DOHH2 (cell line): ENCODE results near the gene POU2AF3.

Source experiments
- EZH2phosphoT487 ChIP-seq: fragments of 200-600 bp; sonication (generic); IDR thresholded peaks from 2 replicates; pipeline ENCODE4 v1.6.1; 2017; ENCODE audit warnings: borderline replicate concordance, mild to moderate bottlenecking, antibody characterized with exemption, low read length, moderate library complexity, mixed read lengths
- TF ChIP-seq, protein P1 (sequence below): fragments of 200-600 bp; sonication (generic); IDR thresholded peaks from one replicate; pipeline ENCODE4 v1.5.1; 2014; ENCODE audit warnings: antibody characterized with exemption, mild to moderate bottlenecking, low read depth, low read length; ENCODE audit not compliant: poor library complexity, severe bottlenecking

DNA sequence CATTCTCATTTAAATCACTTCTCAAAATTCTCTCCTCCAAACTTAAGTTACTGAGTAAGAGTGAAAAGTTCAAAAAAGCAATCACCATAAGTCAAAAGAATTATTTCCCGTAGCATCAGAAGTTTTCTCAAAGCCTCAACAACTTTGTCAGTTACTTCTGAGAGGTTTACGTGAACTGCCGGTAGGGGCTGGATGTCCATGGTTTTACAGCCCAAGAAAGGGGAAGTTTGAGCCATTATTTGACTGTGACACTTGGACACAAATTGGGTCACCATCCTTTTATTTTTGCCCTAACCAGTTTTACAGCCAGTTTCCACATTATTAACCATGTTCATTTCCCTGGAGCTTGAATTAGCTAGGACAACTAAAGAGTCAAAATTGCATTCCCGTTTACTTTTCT is 7.5 kb downstream of the POU2AF3 start:
- TF ChIP-seq, protein P1, sequence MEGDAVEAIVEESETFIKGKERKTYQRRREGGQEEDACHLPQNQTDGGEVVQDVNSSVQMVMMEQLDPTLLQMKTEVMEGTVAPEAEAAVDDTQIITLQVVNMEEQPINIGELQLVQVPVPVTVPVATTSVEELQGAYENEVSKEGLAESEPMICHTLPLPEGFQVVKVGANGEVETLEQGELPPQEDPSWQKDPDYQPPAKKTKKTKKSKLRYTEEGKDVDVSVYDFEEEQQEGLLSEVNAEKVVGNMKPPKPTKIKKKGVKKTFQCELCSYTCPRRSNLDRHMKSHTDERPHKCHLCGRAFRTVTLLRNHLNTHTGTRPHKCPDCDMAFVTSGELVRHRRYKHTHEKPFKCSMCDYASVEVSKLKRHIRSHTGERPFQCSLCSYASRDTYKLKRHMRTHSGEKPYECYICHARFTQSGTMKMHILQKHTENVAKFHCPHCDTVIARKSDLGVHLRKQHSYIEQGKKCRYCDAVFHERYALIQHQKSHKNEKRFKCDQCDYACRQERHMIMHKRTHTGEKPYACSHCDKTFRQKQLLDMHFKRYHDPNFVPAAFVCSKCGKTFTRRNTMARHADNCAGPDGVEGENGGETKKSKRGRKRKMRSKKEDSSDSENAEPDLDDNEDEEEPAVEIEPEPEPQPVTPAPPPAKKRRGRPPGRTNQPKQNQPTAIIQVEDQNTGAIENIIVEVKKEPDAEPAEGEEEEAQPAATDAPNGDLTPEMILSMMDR = no peak
- no peak for TF ChIP-seq EZH2phosphoT487
